ENCODE data around the gene GALNT9.
A peak's percentile ranks its signal among the peaks of the same experiment; 100 is the strongest.

Gene GALNT9

GRCh38 chr12:132194556-132194955, 134.8 kb downstream of the GALNT9 start:
- DNase-seq, result no peak
- Histone ChIP-seq H3K4me1 (ENCODE audit: insufficient read depth, low read length) (peaks cover 16% of the 10 kb centered on the region), H3K9me3 (ENCODE audit: insufficient read depth, low read length, severe bottlenecking) (peaks cover 5% of the 10 kb centered on the region)

GRCh38 chr12:132194056-132194455, 135.3 kb downstream of the GALNT9 start:
- H3K9ac ChIP-seq (ENCODE audit: low read depth, low read length), result no peak overlapping the region
- no peak overlapping the region for H3K27ac ChIP-seq (ENCODE audit: low read length)
- no peak overlapping the region for H3K4me2 ChIP-seq (ENCODE audit: insufficient read depth, low read length)
- H2AFZ ChIP-seq (ENCODE audit: low read depth, low read length), result no peak overlapping the region
- H3K36me3 ChIP-seq (ENCODE audit: insufficient read depth, low read length), result no peaks in the 10 kb centered on the region
- no peak for TF ChIP-seq EZH2 (IDR thresholded peaks at IDR 0.05; ENCODE audit: borderline replicate concordance, low read depth, low read length, severe bottlenecking)
- peak; percentile 53 for TF ChIP-seq CTCF (IDR thresholded peaks at IDR 0.05; ENCODE audit: borderline replicate concordance, extremely low read depth, low read length, poor library complexity, severe bottlenecking)
- DNase-seq (no peak), ATAC-seq (ENCODE audit: insufficient read depth, low read depth) (no peak)
- no peaks in the 10 kb centered on the region for H3K79me2 ChIP-seq (ENCODE audit: insufficient read depth, low read length)
- H3K4me1 ChIP-seq (ENCODE audit: insufficient read depth, low read length), result peaks cover 20% of the 10 kb centered on the region
- H3K9me3 ChIP-seq (ENCODE audit: insufficient read depth, low read length, severe bottlenecking), result peaks cover 5% of the 10 kb centered on the region
- peaks cover 4% of the 10 kb centered on the region for H3K27me3 ChIP-seq (ENCODE audit: insufficient read depth, low read length, poor library complexity)
- no peak overlapping the region for H3K4me3 ChIP-seq (ENCODE audit: low read depth in 1 of 2, low read length in 2 of 2)
- no peaks in the 10 kb centered on the region for H4K20me1 ChIP-seq (ENCODE audit: insufficient read depth, low read length)

More at GRCh38 chr12:132194556-132194955, 134.8 kb downstream of the GALNT9 start:
- no peak for ATAC-seq (ENCODE audit: insufficient read depth, low read depth)
- Histone ChIP-seq H3K9ac (ENCODE audit: low read depth, low read length) (no peak overlapping the region), H3K4me3 (ENCODE audit: low read depth in 1 of 2, low read length in 2 of 2) (no peak overlapping the region), H4K20me1 (ENCODE audit: insufficient read depth, low read length) (no peaks in the 10 kb centered on the region), H3K27me3 (ENCODE audit: insufficient read depth, low read length, poor library complexity) (no peaks in the 10 kb centered on the region), H3K4me2 (ENCODE audit: insufficient read depth, low read length) (no peak overlapping the region), H2AFZ (ENCODE audit: low read depth, low read length) (no peak overlapping the region), H3K79me2 (ENCODE audit: insufficient read depth, low read length) (no peaks in the 10 kb centered on the region), H3K36me3 (ENCODE audit: insufficient read depth, low read length) (no peaks in the 10 kb centered on the region), H3K27ac (ENCODE audit: low read length) (no peak overlapping the region)
- TF ChIP-seq EZH2 (IDR thresholded peaks at IDR 0.05; ENCODE audit: borderline replicate concordance, low read depth, low read length, severe bottlenecking), result no peak

GRCh38 chr12:132191715-132192553, 137.5 kb downstream of the GALNT9 start:
- peaks cover 10% of the 10 kb centered on the region for H3K27me3 ChIP-seq (ENCODE audit: insufficient read depth, low read length, poor library complexity)
- no peak overlapping the region for H3K27ac ChIP-seq (ENCODE audit: low read length)
- ATAC-seq (ENCODE audit: insufficient read depth, low read depth) (no peak), DNase-seq (no peak)
- H3K9me3 ChIP-seq (ENCODE audit: insufficient read depth, low read length, severe bottlenecking), result peaks cover 5% of the 10 kb centered on the region
- H3K79me2 ChIP-seq (ENCODE audit: insufficient read depth, low read length), result no peaks in the 10 kb centered on the region
- H2AFZ ChIP-seq (ENCODE audit: low read depth, low read length), result no peak overlapping the region
- no peak for TF ChIP-seq CTCF (IDR thresholded peaks at IDR 0.05; ENCODE audit: borderline replicate concordance, extremely low read depth, low read length, poor library complexity, severe bottlenecking)
- TF ChIP-seq EZH2 (IDR thresholded peaks at IDR 0.05; ENCODE audit: borderline replicate concordance, low read depth, low read length, severe bottlenecking), result no peak
- no peaks in the 10 kb centered on the region for H3K36me3 ChIP-seq (ENCODE audit: insufficient read depth, low read length)
- H3K9ac ChIP-seq (ENCODE audit: low read depth, low read length), result no peak overlapping the region
- H4K20me1 ChIP-seq (ENCODE audit: insufficient read depth, low read length), result no peaks in the 10 kb centered on the region
- no peak overlapping the region for H3K4me2 ChIP-seq (ENCODE audit: insufficient read depth, low read length)
- no peak overlapping the region for H3K4me3 ChIP-seq (ENCODE audit: low read depth in 1 of 2, low read length in 2 of 2)
- H3K4me1 ChIP-seq (ENCODE audit: insufficient read depth, low read length), result peaks cover 26% of the 10 kb centered on the region

GRCh38 chr12:132190834-132191500, 138.4 kb downstream of the GALNT9 start:
- ATAC-seq (ENCODE audit: insufficient read depth, low read depth) (no peak), DNase-seq (no peak)
- Histone ChIP-seq H3K9me3 (ENCODE audit: insufficient read depth, low read length, severe bottlenecking) (peaks cover 5% of the 10 kb centered on the region), H3K79me2 (ENCODE audit: insufficient read depth, low read length) (no peaks in the 10 kb centered on the region), H3K36me3 (ENCODE audit: insufficient read depth, low read length) (no peaks in the 10 kb centered on the region), H3K4me2 (ENCODE audit: insufficient read depth, low read length) (peak overlapping the region; percentile 94), H3K4me3 (ENCODE audit: low read depth in 1 of 2, low read length in 2 of 2) (peak overlapping the region in 1 of 2 experiments; percentile 63; a peak in 2 of 4 replicates), H3K9ac (ENCODE audit: low read depth, low read length) (peak overlapping the region; percentile 76), H2AFZ (ENCODE audit: low read depth, low read length) (peak overlapping the region; percentile 39; the same call in 1 of the 2 replicates), H3K4me1 (ENCODE audit: insufficient read depth, low read length) (peaks cover 26% of the 10 kb centered on the region), H3K27me3 (ENCODE audit: insufficient read depth, low read length, poor library complexity) (peaks cover 20% of the 10 kb centered on the region), H4K20me1 (ENCODE audit: insufficient read depth, low read length) (no peaks in the 10 kb centered on the region), H3K27ac (ENCODE audit: low read length) (no peak overlapping the region)
- TF ChIP-seq EZH2 (IDR thresholded peaks at IDR 0.05; ENCODE audit: borderline replicate concordance, low read depth, low read length, severe bottlenecking) (no peak), CTCF (IDR thresholded peaks at IDR 0.05; ENCODE audit: borderline replicate concordance, extremely low read depth, low read length, poor library complexity, severe bottlenecking) (no peak)

Measured in DND-41 (cell line).